IPS DF 6.9 (cell line): ENCODE data around the gene FBLN5.
"Not testable (repeated sequence)": the region's sequence is repeated elsewhere in the genome, so short reads cannot be mapped to it uniquely, and the experiment has no call there.

Experiments used
- DNase-seq: peaks from one replicate; pipeline ENCODE4 v3.0.0-alpha.2; 2013; ENCODE audit warnings: low read depth, low spot score
- H3K27ac ChIP-seq: one replicate; pipeline ENCODE4 v1.5.1; 2013; ENCODE audit warnings: low read length, control low read depth
- H3K27me3 ChIP-seq: 2 replicates; pipeline ENCODE4 v1.6.1; 2013; ENCODE audit warnings: mild to moderate bottlenecking, low read length; ENCODE audit not compliant: control insufficient read depth, insufficient read depth
- H3K36me3 ChIP-seq: 2 replicates; pipeline ENCODE4 v1.6.1; 2013; ENCODE audit warnings: low read length; ENCODE audit not compliant: control insufficient read depth, insufficient read depth
- H3K4me1 ChIP-seq: 2 replicates; pipeline ENCODE4 v1.6.1; 2013; ENCODE audit warnings: low read length; ENCODE audit not compliant: control insufficient read depth, insufficient read depth
- H3K4me3 ChIP-seq: 2 replicates; pipeline ENCODE4 v1.5.1; 2013; ENCODE audit warnings: mild to moderate bottlenecking, low read length
- H3K9me3 ChIP-seq: 2 replicates; pipeline ENCODE4 v1.6.1; 2013; ENCODE audit warnings: low read length, inconsistent platforms; ENCODE audit not compliant: control insufficient read depth, insufficient read depth
- WGBS: extraction: QIAGEN DNeasy Blood & Tissue Kit; methylation state at CpG from one replicate; pipeline ENCODE4 v1.1.7; 2013; ENCODE audit warnings: mixed read lengths, missing lambda C conversion rate; ENCODE audit not compliant: insufficient read length, insufficient coverage; 5-methylcytosine and 5-hydroxymethylcytosine counted together

The FBLN5 gene

DNA sequence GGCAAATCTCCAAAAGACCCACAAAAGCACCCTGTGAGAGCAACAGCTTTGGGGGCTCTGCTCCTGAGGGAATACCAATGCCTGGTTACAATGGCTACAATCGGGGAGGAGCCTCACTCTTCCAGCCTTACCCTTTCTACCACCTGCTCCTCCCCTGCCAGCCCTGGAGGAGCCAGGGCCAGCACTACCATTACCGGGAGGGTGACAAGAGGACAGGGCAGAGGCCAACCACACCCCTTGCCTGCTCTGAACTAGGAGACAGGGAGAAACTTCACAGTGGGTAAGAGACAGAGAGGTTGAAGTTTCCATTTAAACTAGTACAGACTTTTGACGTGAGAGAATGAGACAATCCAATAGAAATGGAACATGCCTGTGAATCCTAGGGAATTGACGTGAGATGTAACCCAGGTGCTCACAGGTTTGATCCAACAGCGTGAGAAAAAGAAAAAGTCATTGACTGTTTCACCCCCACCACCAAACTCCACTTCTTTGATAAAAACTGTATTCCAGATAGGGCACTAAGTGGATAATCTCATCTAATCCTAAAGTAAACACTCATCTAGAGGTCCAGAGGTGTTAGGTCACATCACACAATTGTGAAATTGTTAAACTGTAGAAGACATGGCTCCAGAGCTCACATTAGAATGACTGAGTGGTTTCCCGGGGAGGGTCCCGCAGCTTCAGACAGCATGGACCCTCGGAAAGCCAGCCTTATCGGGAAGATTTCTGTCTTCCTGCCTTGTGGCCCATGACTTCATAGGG, 71.8 kb downstream of the FBLN5 start:
- DNase-seq = no peak
- WGBS = no CpG with 5 or more reads among the region's 9 CpGs
- Histone ChIP-seq H3K36me3 (no peaks in the 10 kb centered on the region), H3K4me1 (0 out of 2 replicates have a peak, but pooled peaks cover 2% of the 10 kb centered on the region), H3K9me3 (no peaks in the 10 kb centered on the region), H3K4me3 (no peak overlapping the region), H3K27ac (no peak overlapping the region), H3K27me3 (no peaks in the 10 kb centered on the region)

DNA sequence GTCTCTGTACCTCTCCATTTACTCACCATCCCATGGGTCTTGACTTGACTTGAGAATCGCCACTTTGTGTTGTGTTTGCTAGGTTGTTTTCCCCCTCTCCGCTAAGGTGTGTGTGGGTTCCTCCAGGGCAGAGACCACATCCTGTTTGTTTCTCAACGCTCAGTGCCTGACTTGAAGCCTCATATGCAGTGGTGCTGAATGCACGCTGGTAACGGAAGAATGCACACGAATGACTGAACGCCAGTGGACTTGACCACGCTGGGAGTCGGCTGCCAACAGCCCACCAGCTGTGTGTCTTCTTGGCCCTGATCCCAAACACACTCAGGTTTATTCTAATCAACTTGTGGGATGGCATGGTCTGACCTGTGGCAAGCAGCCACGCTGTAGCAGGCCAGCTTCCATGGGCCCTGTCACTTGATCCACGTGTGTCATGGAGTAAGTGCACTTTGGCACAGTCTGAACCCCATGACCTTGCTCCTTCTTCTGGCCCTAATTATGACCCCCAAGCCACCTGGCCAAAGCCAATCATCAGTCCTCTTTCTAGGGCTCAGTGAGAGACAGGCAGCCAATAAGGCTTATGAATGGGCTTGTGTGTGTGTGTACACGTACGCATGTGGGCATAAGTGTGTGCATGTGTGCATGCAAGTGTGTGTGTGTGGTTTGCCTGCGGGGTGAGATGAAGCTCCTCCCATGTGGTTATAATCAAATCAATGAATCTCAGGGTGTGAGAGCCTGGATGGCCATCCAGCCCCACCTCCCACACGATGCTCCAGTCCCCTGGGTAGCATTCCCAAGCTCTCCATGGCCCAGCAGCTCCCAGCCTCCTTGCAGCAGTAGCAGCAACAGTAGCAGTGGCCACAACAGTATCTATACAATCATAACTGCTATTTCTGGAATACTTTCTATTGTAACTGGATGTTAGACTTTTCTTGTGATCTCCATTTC, 73.8 kb downstream of the FBLN5 start:
- WGBS = no CpG with 5 or more reads among the region's 15 CpGs
- no peak overlapping the region for H3K27ac ChIP-seq

DNA sequence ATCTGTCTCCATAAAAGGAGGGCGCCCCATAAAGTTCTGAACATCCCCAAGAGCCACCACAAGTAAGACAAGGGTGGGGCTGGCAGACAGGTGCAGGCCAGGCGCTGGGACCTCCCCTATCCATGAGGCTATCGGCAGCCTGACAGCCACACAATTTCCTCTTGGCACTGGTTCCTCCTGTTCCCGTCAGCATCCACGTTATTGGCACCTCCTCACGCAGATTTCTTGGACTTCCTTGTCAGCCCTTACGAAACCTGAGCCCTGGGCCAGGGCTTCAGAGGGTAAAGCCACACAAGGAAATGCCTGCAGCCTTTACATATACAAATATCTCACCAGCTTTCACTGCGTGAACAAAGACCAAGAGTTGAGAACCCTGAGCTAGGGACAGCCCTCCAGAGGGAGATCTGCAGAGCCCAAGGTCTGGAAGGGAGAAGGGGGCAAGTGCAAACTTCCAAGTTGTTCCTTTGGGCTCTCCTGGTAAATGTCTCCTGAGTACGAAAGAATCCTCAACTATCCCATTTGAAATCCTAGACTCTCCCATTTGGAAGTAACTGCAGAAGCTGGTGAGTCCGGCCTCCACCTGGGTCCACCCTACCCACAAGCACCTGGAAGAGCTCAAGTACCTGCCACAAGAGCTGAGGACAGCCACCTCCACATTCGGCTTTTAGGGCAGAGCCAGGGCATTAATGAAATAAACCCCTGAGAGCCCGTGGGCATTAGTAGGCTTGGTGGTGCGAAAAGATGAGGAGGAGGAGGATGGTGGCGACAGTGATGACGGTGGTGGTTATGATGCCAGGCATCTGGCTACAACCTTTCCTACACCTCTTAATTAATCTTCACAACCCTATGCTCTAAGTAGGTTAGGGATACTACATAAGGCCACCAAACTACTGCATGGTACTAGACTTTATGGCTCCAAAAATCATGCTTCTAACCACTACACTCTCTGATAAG, 74.7 kb downstream of the FBLN5 start:
- no peak overlapping the region for H3K27ac ChIP-seq

More for the DNA sequence above, 73.8 kb downstream of the FBLN5 start:
- Histone ChIP-seq H3K4me3 (no peak overlapping the region), H3K9me3 (no peaks in the 10 kb centered on the region), H3K27me3 (no peaks in the 10 kb centered on the region), H3K4me1 (peaks cover 4% of the 10 kb centered on the region; the same call in 1 of the 2 replicates), H3K36me3 (no peaks in the 10 kb centered on the region)
- DNase-seq = no peak

DNA sequence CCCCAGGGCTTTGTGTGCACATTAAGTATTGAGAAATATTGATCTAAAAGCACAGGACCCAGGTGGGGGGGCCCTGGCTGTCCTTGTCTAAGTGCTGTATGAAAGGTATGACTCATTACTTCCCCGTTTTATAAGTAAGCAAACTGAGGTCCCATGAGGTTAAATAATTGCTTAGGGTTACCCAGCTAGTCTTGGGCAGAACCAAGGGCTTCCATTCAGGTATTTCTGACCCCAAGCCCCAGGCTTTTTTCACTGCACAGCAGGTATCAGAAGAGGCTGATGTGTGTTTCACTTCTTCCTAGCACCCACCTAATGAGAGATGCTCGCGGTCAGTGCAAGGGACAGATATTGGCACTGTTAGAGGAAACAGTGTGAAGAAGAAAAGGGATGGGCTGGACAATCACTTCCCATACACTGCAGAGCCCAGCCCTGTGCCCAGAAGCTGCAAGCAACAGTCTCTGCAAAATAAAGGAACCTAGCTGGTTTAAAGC, 75.4 kb downstream of the FBLN5 start:
- no peaks in the 10 kb centered on the region for H3K36me3 ChIP-seq

More for the DNA sequence above, 74.7 kb downstream of the FBLN5 start:
- no CpG with 5 or more reads among the region's 15 CpGs for WGBS
- Histone ChIP-seq H3K9me3 (no peaks in the 10 kb centered on the region), H3K4me1 (peaks cover 4% of the 10 kb centered on the region; the same call in 1 of the 2 replicates), H3K4me3 (no peak overlapping the region), H3K27me3 (no peaks in the 10 kb centered on the region), H3K36me3 (no peaks in the 10 kb centered on the region)
- DNase-seq = no peak

DNA sequence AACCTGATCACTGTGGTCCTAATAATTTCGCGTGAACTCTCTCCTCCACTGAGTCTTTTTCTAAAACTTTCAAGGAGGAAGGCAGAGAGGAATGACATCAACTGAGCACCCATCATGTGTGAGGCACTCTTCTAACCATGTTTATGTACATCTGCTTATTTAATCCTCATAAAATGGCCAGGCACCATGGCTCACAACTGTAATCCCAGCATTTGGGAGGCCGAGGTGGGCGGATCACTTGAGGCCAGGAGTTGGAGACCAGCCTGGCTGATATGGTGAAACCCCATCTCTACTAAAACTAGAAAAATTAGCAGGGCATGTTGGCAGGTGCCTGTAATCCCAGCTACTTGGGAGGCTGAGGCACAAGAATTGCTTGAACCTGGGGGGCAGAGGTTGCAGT, 76.1 kb downstream of the FBLN5 start:
- H3K9me3 ChIP-seq, H3K27ac ChIP-seq, H3K27me3 ChIP-seq, DNase-seq, H3K36me3 ChIP-seq, H3K4me1 ChIP-seq, H3K4me3 ChIP-seq: not testable (repeated sequence)
- no CpG with 5 or more reads among the region's 4 CpGs for WGBS

More for the DNA sequence above, 75.4 kb downstream of the FBLN5 start:
- Histone ChIP-seq H3K9me3 (no peaks in the 10 kb centered on the region), H3K4me3 (no peak overlapping the region), H3K27ac (no peak overlapping the region), H3K4me1 (peaks cover 4% of the 10 kb centered on the region; the same call in 1 of the 2 replicates), H3K27me3 (no peaks in the 10 kb centered on the region)
- no peak for DNase-seq
- WGBS = no CpG with 5 or more reads among the region's 3 CpGs

DNA sequence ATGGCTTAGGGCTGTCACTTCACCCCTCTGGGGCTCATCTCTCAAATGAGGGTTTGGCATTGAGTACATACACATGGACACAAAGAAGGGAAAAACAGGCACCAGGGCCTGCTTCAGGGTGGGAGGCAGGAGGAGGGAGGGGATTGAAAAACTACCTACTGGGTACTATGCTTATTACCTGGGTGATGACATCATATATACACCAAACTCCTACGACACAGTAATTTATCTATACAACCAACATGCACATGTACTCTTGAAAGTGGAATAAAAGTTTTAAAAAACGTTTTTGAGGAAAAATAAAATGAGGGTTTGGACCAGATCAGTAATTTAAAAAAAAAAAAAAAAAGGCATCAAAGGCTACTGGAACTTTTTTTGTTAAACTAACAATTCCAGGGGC, 76.6 kb downstream of the FBLN5 start:
- WGBS = 100% methylated on average over 1 of the region's 2 CpGs
- Histone ChIP-seq H3K27ac (no peak overlapping the region), H3K36me3 (no peaks in the 10 kb centered on the region), H3K4me3 (no peak overlapping the region), H3K9me3 (no peaks in the 10 kb centered on the region), H3K4me1 (peaks cover 4% of the 10 kb centered on the region; the same call in 1 of the 2 replicates), H3K27me3 (no peaks in the 10 kb centered on the region)
- DNase-seq = no peak

DNA sequence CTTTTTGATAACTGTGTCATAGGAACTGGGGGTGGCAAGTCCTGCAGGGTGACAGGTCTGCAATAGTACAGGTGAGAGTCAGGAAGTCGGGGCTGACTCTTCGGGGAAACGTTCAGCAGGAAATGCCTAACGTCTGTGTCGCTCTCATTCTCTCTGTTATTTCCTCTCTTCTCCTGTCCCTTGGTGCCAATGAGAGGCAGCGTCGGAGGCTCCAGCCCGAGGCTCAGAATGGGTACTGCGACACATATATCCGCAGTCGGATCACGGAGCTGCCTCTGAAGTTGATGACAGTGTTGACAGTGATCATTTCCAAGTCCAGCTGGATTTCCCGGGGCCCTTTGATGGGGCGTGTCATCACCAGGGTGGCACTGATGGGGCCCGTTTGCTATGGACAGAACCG, 77.5 kb downstream of the FBLN5 start:
- Histone ChIP-seq H3K9me3 (no peaks in the 10 kb centered on the region), H3K27ac (no peak overlapping the region), H3K4me3 (no peak overlapping the region), H3K27me3 (no peaks in the 10 kb centered on the region), H3K4me1 (peaks cover 4% of the 10 kb centered on the region; the same call in 1 of the 2 replicates), H3K36me3 (no peaks in the 10 kb centered on the region)
- no peak for DNase-seq
- no CpG with 5 or more reads among the region's 16 CpGs for WGBS

DNA sequence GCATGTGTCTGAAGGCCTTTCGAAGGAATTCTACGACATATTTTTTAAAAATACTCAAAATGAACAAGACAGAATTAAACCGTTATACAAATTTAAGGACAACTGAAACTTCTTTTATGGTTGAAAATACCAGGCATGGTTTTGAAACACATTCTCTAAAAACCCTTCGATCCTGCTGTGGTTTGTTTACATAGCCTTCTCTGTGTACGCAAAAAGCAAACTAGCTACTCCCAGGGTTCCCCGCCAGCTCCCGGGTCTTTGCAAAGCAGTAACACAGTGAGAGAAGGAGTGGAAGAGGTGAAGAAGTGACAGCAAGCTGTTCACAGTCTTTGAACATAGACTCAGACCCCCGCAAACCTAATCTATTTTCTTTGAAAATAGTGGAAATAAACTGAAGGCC, 77.9 kb downstream of the FBLN5 start:
- no peak overlapping the region for H3K4me3 ChIP-seq
- H3K36me3 ChIP-seq = no peaks in the 10 kb centered on the region
- no CpG with 5 or more reads among the region's 8 CpGs for WGBS
- H3K27ac ChIP-seq = no peak overlapping the region
- H3K27me3 ChIP-seq = no peaks in the 10 kb centered on the region
- no peaks in the 10 kb centered on the region for H3K9me3 ChIP-seq
- DNase-seq = no peak
- H3K4me1 ChIP-seq = peaks cover 4% of the 10 kb centered on the region; the same call in 1 of the 2 replicates

DNA sequence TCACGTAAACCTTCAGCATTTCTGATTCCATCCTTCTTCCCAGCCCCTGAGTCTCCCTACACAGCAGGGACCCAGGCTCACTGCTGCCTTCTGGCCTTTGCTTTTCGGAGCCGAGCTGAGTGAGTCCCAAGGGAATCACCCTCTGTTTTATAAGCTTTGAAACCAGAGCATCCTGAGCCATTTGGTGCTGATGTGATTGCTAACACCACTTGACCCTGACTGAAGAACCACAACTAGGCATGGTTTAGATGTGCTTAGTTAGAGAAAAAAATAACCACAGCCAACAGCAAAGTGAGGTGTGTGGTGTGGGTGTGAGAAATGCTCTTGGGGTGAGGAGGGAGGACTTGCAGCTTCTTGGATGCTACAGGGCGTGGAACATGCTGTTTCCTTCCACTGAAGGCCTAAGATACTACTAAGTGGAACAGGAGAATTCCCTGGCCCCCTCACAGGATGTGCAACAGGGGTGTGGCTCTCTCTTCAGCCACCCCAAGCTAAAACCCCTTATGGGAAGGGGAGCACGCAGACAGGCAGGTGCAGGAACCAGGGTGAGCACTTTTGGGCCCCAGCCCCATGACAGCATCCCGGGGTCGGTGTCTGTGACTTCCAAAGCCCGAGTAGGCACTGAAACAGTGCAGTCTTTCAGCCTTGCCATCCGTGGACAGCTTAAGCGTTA, 80.0 kb downstream of the FBLN5 start, which contains the start of gene TC2N:
Gene TC2N (minus strand): TSS at position 221 of the 673 bp plus-strand sequence. CDS start 53,767 bp downstream, outside the sequence.
- H3K4me1 ChIP-seq = peaks cover 3% of the 10 kb centered on the region; the same call in 1 of the 2 replicates
- no CpG with 5 or more reads among the region's 10 CpGs for WGBS
- H3K27ac ChIP-seq = no peak within 1 kb of the TSS
- H3K4me3 ChIP-seq = no peak within 1 kb of the TSS
- H3K36me3 ChIP-seq = no peaks in the 10 kb centered on the region
- H3K27me3 ChIP-seq = no peaks in the 10 kb centered on the region
- H3K9me3 ChIP-seq = no peaks in the 10 kb centered on the region
- DNase-seq = no peak
